GM21360 (cell line): Measurements from ENCODE around the gene GATA2.

Source experiments
- ATAC-seq: cut with Tn5 transposase; IDR thresholded peaks from one replicate; pipeline ENCODE4 v1.9.1; 2021; ENCODE audit warnings: mild to moderate bottlenecking, moderate library complexity; ENCODE audit not compliant: unreplicated experiment

The GATA2 gene

GRCh38 chr3:128503164-128503651 lies 10.2 kb upstream of the GATA2 start:
- ATAC-seq: no peak

- ATAC-seq: no peak
These were observed 9.7 kb upstream of the GATA2 start for GRCh38 chr3:128502712-128503111.

GRCh38 chr3:128501431-128501830 lies 8.4 kb upstream of the GATA2 start:
- no peak for ATAC-seq

DNA sequence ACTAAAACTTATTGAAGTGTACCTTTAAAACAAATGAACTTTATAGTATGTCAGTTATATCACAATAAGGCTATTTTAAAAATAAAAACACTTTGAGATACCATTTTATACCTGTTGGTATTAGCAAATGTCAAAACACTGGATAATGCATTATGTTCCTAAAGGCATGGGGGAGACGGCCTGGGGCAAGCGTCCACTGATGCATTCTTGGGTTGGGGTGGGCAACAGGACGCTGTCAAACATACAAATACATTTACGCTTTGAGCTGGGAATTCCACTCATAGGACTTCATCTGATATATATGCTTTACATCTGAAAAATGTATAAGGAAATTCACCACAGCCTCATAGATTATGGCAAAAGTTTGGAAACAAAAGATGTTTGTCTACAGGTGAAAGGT lies 7.6 kb upstream of the GATA2 start:
- ATAC-seq: no peak

DNA sequence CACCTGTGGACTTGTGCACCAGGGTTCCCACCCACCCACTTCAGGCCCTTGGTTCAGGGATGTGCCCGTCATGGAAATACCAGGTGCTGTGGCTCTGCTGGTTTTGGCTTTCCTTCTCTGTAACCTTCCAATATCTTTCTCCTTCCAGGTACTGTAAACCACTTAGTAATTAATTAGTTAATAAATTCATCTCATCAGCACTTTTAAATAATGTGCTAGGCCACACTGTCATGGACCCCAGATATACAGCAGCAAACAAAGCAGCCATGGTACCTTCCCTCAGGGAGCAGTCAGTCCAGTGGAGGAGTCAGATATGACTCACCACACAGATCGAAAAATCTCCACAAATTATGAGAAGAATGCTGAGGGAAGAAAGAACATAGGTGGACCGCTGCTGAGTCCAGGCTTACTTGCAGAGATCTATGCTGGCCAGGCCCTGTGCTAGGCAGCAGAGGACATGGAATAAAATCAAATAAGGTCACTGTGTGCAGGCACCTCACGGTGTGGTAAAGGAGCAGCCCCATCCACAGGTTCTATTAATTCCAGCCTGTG lies 6.8 kb upstream of the GATA2 start:
- no peak for ATAC-seq

DNA sequence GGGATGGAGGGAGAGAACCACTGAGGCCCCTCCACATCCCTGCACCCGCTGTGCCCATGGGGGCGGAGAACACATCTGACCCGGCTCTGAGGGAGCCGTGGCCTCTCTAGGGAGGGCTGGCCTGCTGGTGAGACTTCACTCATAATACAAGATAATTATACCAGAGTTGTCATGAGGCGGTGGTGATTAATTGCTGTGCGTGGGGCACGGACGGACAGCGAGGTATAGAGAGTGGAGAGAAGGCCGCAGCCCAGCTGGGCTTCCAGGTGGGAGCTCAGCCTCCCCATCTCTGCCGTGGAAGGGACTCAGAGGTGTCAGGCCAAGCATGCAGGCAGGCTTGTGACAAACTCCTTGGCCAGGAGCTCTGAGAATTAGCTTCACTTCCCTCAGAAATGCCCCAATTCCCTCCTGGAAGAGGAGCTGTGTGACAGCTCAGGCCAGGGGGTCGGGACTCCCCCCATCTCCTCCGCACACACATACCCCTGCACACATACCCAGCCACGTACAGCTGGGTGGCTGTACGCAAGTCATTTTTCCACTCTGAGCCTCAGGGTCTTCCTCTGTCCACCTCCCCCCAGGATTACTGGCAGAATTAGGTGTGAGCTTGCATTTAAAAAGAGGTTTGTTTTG lies 6.0 kb upstream of the GATA2 start:
- no peak for ATAC-seq

- no peak for ATAC-seq
These were observed 5.2 kb upstream of the GATA2 start for GRCh38 chr3:128498127-128498626.

- ATAC-seq: no peak
These were observed 4.5 kb upstream of the GATA2 start for GRCh38 chr3:128497305-128498126.

- no peak for ATAC-seq
These were observed 3.8 kb upstream of the GATA2 start for GRCh38 chr3:128496602-128497304.

DNA sequence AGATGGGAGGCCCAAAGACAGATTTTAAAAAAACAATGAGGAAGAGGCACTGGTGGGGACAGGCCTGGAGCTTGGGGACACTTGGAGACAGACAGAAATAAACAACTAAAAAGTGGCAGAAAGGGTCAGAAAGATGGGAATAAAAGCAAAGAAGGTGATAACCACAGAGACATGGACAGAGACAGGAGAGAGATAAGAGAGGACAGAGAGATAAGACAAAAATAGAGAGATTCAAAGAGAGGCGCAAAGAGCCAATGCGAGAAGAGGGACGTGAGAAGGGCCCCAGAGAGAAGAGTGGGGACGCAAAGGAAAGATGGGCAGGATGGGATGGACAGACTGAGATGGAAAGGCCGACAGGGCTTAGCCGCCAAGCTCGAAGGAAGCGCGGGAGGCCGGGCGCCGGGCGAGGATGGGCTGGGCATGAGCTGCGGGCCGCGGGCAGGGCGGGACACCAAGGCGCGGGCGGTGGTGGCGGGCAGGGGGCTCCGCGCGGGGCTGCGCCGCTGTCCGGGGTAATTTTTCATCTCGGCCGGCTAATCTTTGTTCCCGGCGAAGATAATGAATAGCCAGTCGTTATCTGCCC lies 3.1 kb upstream of the GATA2 start:
- no peak for ATAC-seq

GRCh38 chr3:128495435-128495970 lies 2.5 kb upstream of the GATA2 start:
- ATAC-seq: no peak

DNA sequence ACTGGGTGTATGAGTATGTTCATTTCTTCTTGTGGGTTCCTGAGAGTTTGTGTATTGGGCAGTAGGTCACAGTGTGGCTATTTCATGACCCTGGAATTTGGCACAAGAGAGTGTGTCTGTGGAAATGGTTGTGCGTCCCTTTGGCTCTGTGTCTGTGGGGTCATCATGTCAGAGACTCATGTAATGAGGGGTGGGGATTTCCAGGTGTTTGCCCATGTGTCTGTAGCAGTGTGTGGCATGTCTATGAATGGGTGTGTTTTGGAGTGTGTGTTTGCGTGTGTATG lies 1.3 kb upstream of the GATA2 start:
- ATAC-seq: no peak

DNA sequence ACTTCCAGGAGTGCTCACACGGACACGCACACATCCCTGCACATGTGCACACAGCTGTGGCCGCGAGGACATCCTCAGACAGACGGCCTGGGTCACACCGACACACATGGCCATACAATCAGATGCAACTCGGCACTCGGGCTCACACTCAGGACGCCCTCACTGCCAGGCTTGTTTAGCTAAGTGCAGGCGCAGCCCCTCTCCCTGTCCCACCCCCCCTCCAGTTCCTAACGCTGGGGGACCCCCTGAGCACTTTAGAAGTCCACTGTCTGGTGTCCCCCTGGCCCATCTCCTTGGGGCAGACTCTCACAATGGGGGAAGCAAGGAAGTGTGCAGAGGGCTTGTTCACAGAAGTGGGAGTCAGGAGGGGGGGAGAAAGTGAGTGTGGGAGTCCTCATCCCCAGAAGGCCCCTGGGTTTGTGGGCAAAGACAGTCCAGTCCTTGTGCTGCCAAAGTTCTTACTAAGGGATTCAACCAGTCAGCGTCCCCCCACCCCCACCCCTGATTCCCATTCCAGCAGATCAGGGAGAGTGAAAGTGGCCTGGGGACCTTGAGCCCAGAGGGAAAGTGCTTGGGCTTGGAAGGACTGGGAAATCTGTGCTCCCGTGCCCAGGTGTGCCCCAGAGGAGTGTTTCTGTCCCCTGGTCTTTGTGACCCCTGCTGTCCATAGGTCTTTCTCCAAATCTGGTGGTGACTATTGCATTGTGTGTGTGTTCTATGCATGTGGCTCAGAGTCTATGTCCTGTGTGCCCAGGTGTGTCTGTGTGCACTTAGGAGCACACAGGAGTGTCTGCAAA lies 767 bp upstream of the GATA2 start:
- ATAC-seq: no peak

- no peak for ATAC-seq
These were observed 895 bp downstream of the GATA2 start for GRCh38 chr3:128491941-128492670.

DNA sequence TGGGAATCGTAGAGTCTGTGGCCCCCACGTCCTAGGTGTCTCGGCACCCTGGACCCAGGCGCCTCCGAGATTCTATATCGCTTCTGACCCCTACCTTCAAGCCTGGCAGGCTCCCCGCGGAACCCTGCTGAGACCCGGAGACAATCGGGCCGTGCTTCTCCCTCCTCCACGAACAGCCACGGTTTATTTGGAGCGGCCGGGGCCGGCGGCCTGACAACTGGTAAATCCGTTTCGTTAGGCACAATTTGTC lies 1.4 kb downstream of the GATA2 start:
- no peak for ATAC-seq

- no peak for ATAC-seq
These were observed 1.9 kb downstream of the GATA2 start for GRCh38 chr3:128490915-128491690.

DNA sequence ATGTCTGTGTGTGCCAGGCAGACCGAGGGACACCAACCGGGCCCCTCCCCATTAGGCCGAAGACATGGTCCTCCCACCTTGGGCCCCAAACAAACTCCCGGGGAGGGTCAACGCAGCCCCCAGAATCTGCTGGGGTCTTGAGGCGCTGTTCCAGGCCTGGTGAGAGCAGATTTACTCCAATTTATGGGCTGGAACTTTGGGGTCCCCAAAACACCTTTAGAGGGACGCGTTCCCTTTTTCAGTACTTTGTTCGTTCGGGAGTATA lies 2.4 kb downstream of the GATA2 start:
- no peak for ATAC-seq

GRCh38 chr3:128489927-128490649 lies 2.9 kb downstream of the GATA2 start:
- no peak for ATAC-seq

DNA sequence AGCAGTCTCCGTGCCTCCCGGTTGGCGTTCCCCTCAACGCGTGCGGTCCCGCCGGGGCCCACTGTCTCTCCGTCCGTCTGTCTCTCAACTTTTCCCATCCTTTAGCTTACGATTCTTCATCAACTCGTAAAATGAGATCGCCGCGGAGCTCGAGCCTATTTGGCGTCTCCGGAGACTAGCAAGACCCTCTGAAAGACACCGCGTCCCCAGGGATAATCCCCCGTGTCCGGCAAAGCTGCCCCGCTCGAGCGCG lies 3.4 kb downstream of the GATA2 start:
- ATAC-seq: no peak
